ENCODE results near the gene MUCL1.

The MUCL1 gene

GRCh38 chr12:54891717-54892478 is 37.6 kb downstream of the MUCL1 start:
- no peak for DNase-seq (ENCODE audit: low read depth in 2 of 2)
